HepG2 (cell line): ENCODE data around the gene EIF3J. TPM values are rescaled to one million over a fixed set of nuclear protein-coding genes. Genes with fewer than 3 reads are reported as not detected.

ENCODE experiments used
- CC2D1A ChIP-seq: sonication (generic); formaldehyde crosslinking; IDR thresholded peaks from 2 replicates; pipeline ENCODE4 v1.8.1; 2023; ENCODE audit warnings: mild to moderate bottlenecking, missing genetic modification reagents
- EP300 ChIP-seq, 3 experiments: sonication (generic) in 1 of 3; formaldehyde crosslinking in 1 of 3; IDR thresholded peaks; 2 replicates each; pipeline versions ENCODE4 v1.5.1 to v1.6.1; 2011 to 2020; ENCODE audit warnings: low read depth in 2 of 3, low read length in 2 of 3, borderline replicate concordance in 1 of 3, improper control_type of control experiment in 1 of 3, mild to moderate bottlenecking in 1 of 3, missing genetic modification reagents in 1 of 3, moderate library complexity in 1 of 3
- ETV5 ChIP-seq: IDR thresholded peaks from 2 replicates; pipeline ENCODE4 v1.6.1; 2018; ENCODE audit warnings: missing biosample characterization, missing genetic modification reagents, inconsistent platforms, borderline replicate concordance
- KLF13 ChIP-seq: sonication (generic); formaldehyde crosslinking; IDR thresholded peaks from 2 replicates; pipeline ENCODE4 v1.4.0; 2020; ENCODE audit warnings: mild to moderate bottlenecking, missing genetic modification reagents
- KMT2B ChIP-seq: IDR thresholded peaks from 2 replicates; pipeline ENCODE4 v1.6.1; 2016; ENCODE audit warnings: missing genetic modification reagents, missing compliant biosample characterization
- NFAT5 ChIP-seq: sonication (generic); formaldehyde crosslinking; IDR thresholded peaks from 2 replicates; pipeline ENCODE4 v1.4.0; 2020; ENCODE audit warnings: missing genetic modification reagents
- SATB2 ChIP-seq: sonication (generic); formaldehyde crosslinking; IDR thresholded peaks from 2 replicates; pipeline ENCODE4 v1.5.0; 2020; ENCODE audit warnings: missing genetic modification reagents
- SNAI1 ChIP-seq: sonication (generic); formaldehyde crosslinking; IDR thresholded peaks from 2 replicates; pipeline ENCODE4 v1.5.0; 2020; ENCODE audit warnings: mild to moderate bottlenecking, missing genetic modification reagents, borderline replicate concordance
- TEAD2 ChIP-seq: sonication (generic); formaldehyde crosslinking; IDR thresholded peaks from 2 replicates; pipeline ENCODE4 v1.9.0; 2021; ENCODE audit warnings: missing genetic modification reagents
- ZNF281 ChIP-seq: sonication (generic); formaldehyde crosslinking; IDR thresholded peaks from 2 replicates; pipeline ENCODE4 v1.4.0; 2020; ENCODE audit warnings: missing genetic modification reagents, borderline replicate concordance
- ZNF318 ChIP-seq: sonication (generic); formaldehyde crosslinking; IDR thresholded peaks from 2 replicates; pipeline ENCODE4 v1.4.0; 2020; ENCODE audit warnings: mild to moderate bottlenecking, missing genetic modification reagents
- ZSCAN21 ChIP-seq: sonication (generic); formaldehyde crosslinking; IDR thresholded peaks from 2 replicates; pipeline ENCODE4 v1.8.0; 2022; ENCODE audit warnings: mild to moderate bottlenecking, missing genetic modification reagents, moderate library complexity, borderline replicate concordance
- polyA plus RNA-seq, 8 experiments: library from polyadenylated mRNA; depleted of rRNA in 3 of 8; stranded (reverse) in 7 of 8; unstranded in 1 of 8; fragments of >200 nt; fragmentation: Illumina TruSeq in 4 of 8; extraction: Trizol in 4 of 8; gene quantifications; 2 replicates each; pipeline versions ENCODE4 v1.2.1 to v1.2.3, GENCODE V29; 2011 to 2016; ENCODE audit warnings: low read depth in 4 of 8, missing spikeins in 1 of 8, mixed read lengths in 1 of 8; ENCODE audit not compliant: insufficient read depth in 1 of 8
- total RNA-seq, 5 experiments: library from RNA; depleted of rRNA; stranded (reverse); fragments of >200 nt; fragmentation: Illumina TruSeq; extraction: Trizol; gene quantifications; 2 replicates each; pipeline ENCODE4 v1.2.3, GENCODE V29; 2016; ENCODE audit warnings: low read depth in 1 of 5

The EIF3J gene
- total and polyA plus RNA-seq, 2 of the 13 experiments (the other 11 are each of a cell fraction or from before 2014, with no cell fraction given), result 51.7 to 69.2 TPM

GRCh38 chr15:44536302-44536961 lies 515 bp upstream of the EIF3J start (continued):
- no peak for TF ChIP-seq CC2D1A (CRISPR knock-in tag)
- TF ChIP-seq NFAT5, result no peak
- no peak; the same call in 1 of the 2 replicates for TF ChIP-seq KMT2B (CRISPR knock-in tag)
- no peak for TF ChIP-seq KLF13 (CRISPR knock-in tag)
- no peak for TF ChIP-seq ZNF318 (CRISPR knock-in tag)
- TF ChIP-seq ZSCAN21 (CRISPR knock-in tag), result no peak
- peak; percentile 34; the same call in 1 of the 2 replicates for TF ChIP-seq ETV5 (CRISPR knock-in tag)
- TF ChIP-seq ZNF281 (CRISPR knock-in tag), result no peak
- no peak for TF ChIP-seq TEAD2 (CRISPR knock-in tag)
- TF ChIP-seq EP300 (IDR thresholded peaks at IDR 0.05; ENCODE audit: low read depth in 2 of 2, low read length in 2 of 2), result no peak
- no peak for TF ChIP-seq EP300 (CRISPR knock-in tag; IDR thresholded peaks at IDR 0.05; ENCODE audit: borderline replicate concordance)
- 0 out of 2 replicates have a peak, but pooled peaks have one; percentile 57 for TF ChIP-seq SNAI1 (CRISPR knock-in tag)
- no peak for TF ChIP-seq SATB2 (CRISPR knock-in tag)
